ENCODE measurements around the gene PPM1L. TPM values are rescaled to one million over a fixed set of nuclear protein-coding genes. Genes with fewer than 3 reads are reported as not detected.
"Not testable (repeated sequence)": the region's sequence is repeated elsewhere in the genome, so short reads cannot be mapped to it uniquely, and the experiment has no call there.

Gene PPM1L
- 1 to 10 TPM; 3.2 to 3.3 TPM for total RNA-seq

- POLR2A ChIA-PET, result interaction anchor here (0.6 to 1.9 kb wide), 4 partner anchors 36 to 357 kb away, joined by 3 to 9 read pairs (median 3); partner anchors contain the start of gene IFT80
- CTCF ChIA-PET, result no interaction called here
Measured at GRCh38 chr3:160755776-160756304, at the start of gene PPM1L. PPM1L (plus strand) TSS chr3:160756231.

- ChIA-PET POLR2A (no interaction called here), CTCF (interaction anchor here (2.0 kb wide), 1 partner anchor 235 kb away, joined by 8 read pairs; no protein-coding TSS in a partner anchor)
Measured at GRCh38 chr3:160707187-160707794, 48.7 kb upstream of the PPM1L start.

GRCh38 chr3:160709477-160710182, 46.4 kb upstream of the PPM1L start:
- POLR2A ChIA-PET, result no interaction called here
- CTCF ChIA-PET, result interaction anchor here (1.3 to 2.0 kb wide), 2 partner anchors 30 to 233 kb away, joined by 3 to 8 read pairs; no protein-coding TSS in a partner anchor

GRCh38 chr3:160713144-160713543, 42.9 kb upstream of the PPM1L start:
- CTCF ChIA-PET, POLR2A ChIA-PET: not testable (repeated sequence)

- POLR2A ChIA-PET, result no interaction called here
Measured at GRCh38 chr3:160719710-160720109, 36.3 kb upstream of the PPM1L start.

GRCh38 chr3:160720123-160720746, 35.8 kb upstream of the PPM1L start:
- ChIA-PET CTCF (no interaction called here), POLR2A (no interaction called here)

More at GRCh38 chr3:160719710-160720109, 36.3 kb upstream of the PPM1L start:
- CTCF ChIA-PET, result no interaction called here

GRCh38 chr3:160722331-160722730, 33.7 kb upstream of the PPM1L start:
- CTCF ChIA-PET, result no interaction called here
- POLR2A ChIA-PET, result no interaction called here

GRCh38 chr3:160725338-160725737, 30.7 kb upstream of the PPM1L start:
- CTCF ChIA-PET, result no interaction called here
- POLR2A ChIA-PET, result no interaction called here

GRCh38 chr3:160735826-160736225, 20.2 kb upstream of the PPM1L start:
- CTCF ChIA-PET, result no interaction called here

GRCh38 chr3:160738048-160738447, 18.0 kb upstream of the PPM1L start:
- ChIA-PET POLR2A (no interaction called here), CTCF (no interaction called here)

More at GRCh38 chr3:160735826-160736225, 20.2 kb upstream of the PPM1L start:
- POLR2A ChIA-PET, result no interaction called here

GRCh38 chr3:160739079-160739478, 17.0 kb upstream of the PPM1L start:
- ChIA-PET POLR2A (no interaction called here), CTCF (no interaction called here)

- POLR2A ChIA-PET, result no interaction called here
Measured at GRCh38 chr3:160746976-160747375, 9.1 kb upstream of the PPM1L start.

GRCh38 chr3:160747422-160747821, 8.6 kb upstream of the PPM1L start:
- ChIA-PET CTCF (no interaction called here), POLR2A (no interaction called here)

More at GRCh38 chr3:160746976-160747375, 9.1 kb upstream of the PPM1L start:
- CTCF ChIA-PET, result no interaction called here

- POLR2A ChIA-PET, result no interaction called here
Measured at GRCh38 chr3:160748231-160748630, 7.8 kb upstream of the PPM1L start.

GRCh38 chr3:160748787-160749186, 7.2 kb upstream of the PPM1L start:
- ChIA-PET POLR2A (no interaction called here), CTCF (no interaction called here)

More at GRCh38 chr3:160748231-160748630, 7.8 kb upstream of the PPM1L start:
- CTCF ChIA-PET, result no interaction called here

- ChIA-PET POLR2A (interaction anchor here (1.0 to 1.9 kb wide), 2 partner anchors 48 to 304 kb away, joined by 3 to 9 read pairs; partner anchors contain the start of gene TRIM59), CTCF (no interaction called here)
Measured at GRCh38 chr3:160753953-160754352, 2.1 kb upstream of the PPM1L start.

- CTCF ChIA-PET, result no interaction called here
- POLR2A ChIA-PET, result interaction anchor here (1.0 to 1.9 kb wide), 2 partner anchors 47 to 305 kb away, joined by 3 to 9 read pairs; partner anchors contain the start of gene TRIM59
Measured at GRCh38 chr3:160754371-160754854, 1.6 kb upstream of the PPM1L start.

GRCh38 chr3:160754855-160755747, 930 bp upstream of the PPM1L start:
- ChIA-PET POLR2A (interaction anchor here (0.6 to 1.9 kb wide), 4 partner anchors 37 to 305 kb away, joined by 3 to 9 read pairs (median 3); partner anchors contain the start of gene TRIM59), CTCF (no interaction called here)
